OCI-LY3 (cell line): ENCODE measurements around the gene MRPL52.
"Not testable (repeated sequence)": the region's sequence is repeated elsewhere in the genome, so short reads cannot be mapped to it uniquely, and the experiment has no call there.

ENCODE experiments used
- EZH2phosphoT487 ChIP-seq: fragments of 200-600 bp; shearing (Covaris generic); IDR thresholded peaks from 2 replicates; pipeline ENCODE4 v1.6.1; 2018; ENCODE audit warnings: antibody characterized with exemption, mixed run types, low read depth
- TF ChIP-seq, protein P1 (sequence below): fragments of 200-600, 300-600 bp; sonication (generic); IDR thresholded peaks from 2 replicates; pipeline ENCODE4 v1.5.1; 2014; ENCODE audit warnings: antibody characterized with exemption, low read length, low read depth

GRCh38 chr14:22860377-22860776 is 30.7 kb downstream of the MRPL52 start:
- TF ChIP-seq, protein P1, sequence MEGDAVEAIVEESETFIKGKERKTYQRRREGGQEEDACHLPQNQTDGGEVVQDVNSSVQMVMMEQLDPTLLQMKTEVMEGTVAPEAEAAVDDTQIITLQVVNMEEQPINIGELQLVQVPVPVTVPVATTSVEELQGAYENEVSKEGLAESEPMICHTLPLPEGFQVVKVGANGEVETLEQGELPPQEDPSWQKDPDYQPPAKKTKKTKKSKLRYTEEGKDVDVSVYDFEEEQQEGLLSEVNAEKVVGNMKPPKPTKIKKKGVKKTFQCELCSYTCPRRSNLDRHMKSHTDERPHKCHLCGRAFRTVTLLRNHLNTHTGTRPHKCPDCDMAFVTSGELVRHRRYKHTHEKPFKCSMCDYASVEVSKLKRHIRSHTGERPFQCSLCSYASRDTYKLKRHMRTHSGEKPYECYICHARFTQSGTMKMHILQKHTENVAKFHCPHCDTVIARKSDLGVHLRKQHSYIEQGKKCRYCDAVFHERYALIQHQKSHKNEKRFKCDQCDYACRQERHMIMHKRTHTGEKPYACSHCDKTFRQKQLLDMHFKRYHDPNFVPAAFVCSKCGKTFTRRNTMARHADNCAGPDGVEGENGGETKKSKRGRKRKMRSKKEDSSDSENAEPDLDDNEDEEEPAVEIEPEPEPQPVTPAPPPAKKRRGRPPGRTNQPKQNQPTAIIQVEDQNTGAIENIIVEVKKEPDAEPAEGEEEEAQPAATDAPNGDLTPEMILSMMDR: not testable (repeated sequence)
- TF ChIP-seq EZH2phosphoT487: not testable (repeated sequence)
